Heart left ventricle (tissue), 16 donors: ENCODE measurements around the gene KRT85. TPM values are rescaled to one million over a fixed set of nuclear protein-coding genes. Genes with fewer than 3 reads are reported as not detected.

Source experiments
- ATAC-seq, 4 donors: fragments of 200-7000 bp; cut with Tn5 transposase; one replicate each; pipeline ENCODE4 v1.9.1; 2020 to 2022; ENCODE audit warnings: moderate library complexity in 4 of 4, mild to moderate bottlenecking in 3 of 4, moderate number of reproducible peaks in 1 of 4
- DNase-seq, 5 donors: peaks; one replicate each; pipeline ENCODE4 v3.0.0-alpha.2; 2020
- H3K27ac ChIP-seq, 12 donors: fragments of 200-600 bp; sonication (generic) in 4 of 12; one replicate each; pipeline versions ENCODE4 v1.5.0 to v1.8.0; 2016 to 2022; ENCODE audit warnings: mild to moderate bottlenecking in 2 of 12
- H3K27me3 ChIP-seq, 9 donors: fragments of 200-600 bp; sonication (generic) in 2 of 9; one replicate each; pipeline versions ENCODE4 v1.5.1 to v1.8.0; 2016 to 2022; ENCODE audit warnings: mild to moderate bottlenecking in 3 of 9
- H3K36me3 ChIP-seq, 9 donors: fragments of 200-600 bp; sonication (generic) in 2 of 9; one replicate each; pipeline versions ENCODE4 v1.5.0 to v1.8.0; 2018 to 2022; ENCODE audit warnings: mild to moderate bottlenecking in 2 of 9
- H3K4me1 ChIP-seq, 12 donors: fragments of 200-600 bp; sonication (generic) in 4 of 12; one replicate each; pipeline versions ENCODE4 v1.5.0 to v1.8.0; 2016 to 2022; ENCODE audit warnings: mild to moderate bottlenecking in 3 of 12
- H3K4me3 ChIP-seq, 12 donors: fragments of 200-600 bp; sonication (generic) in 4 of 12; one replicate each; pipeline versions ENCODE4 v1.5.0 to v1.8.0; 2017 to 2022; ENCODE audit warnings: mild to moderate bottlenecking in 9 of 12, moderate library complexity in 4 of 12
- H3K9me3 ChIP-seq, 12 donors: fragments of 200-600 bp; sonication (generic) in 4 of 12; one replicate each; pipeline versions ENCODE4 v1.5.0 to v1.8.0; 2016 to 2022; ENCODE audit warnings: mild to moderate bottlenecking in 1 of 12
- CTCF ChIP-seq, 12 donors: fragments of 200-600 bp; sonication (generic) in 4 of 12; IDR thresholded peaks; one replicate each; pipeline versions ENCODE4 v1.5.0 to v1.8.0; 2018 to 2022; ENCODE audit warnings: antibody characterized with exemption in 12 of 12, mild to moderate bottlenecking in 5 of 12
- POLR2A ChIP-seq, 2 donors: fragments of 450-650 bp; IDR thresholded peaks; one replicate each; pipeline ENCODE4 v1.6.1; 2017; ENCODE audit warnings: antibody characterized with exemption in 2 of 2, mild to moderate bottlenecking in 2 of 2, moderate library complexity in 2 of 2
- WGBS, 4 donors: extraction: QIAGEN DNeasy Blood & Tissue Kit in 2 of 4; methylation state at CpG; one replicate each; pipeline versions ENCODE4 v1.1.5 to v1.1.7; 2013 to 2018; 5-methylcytosine and 5-hydroxymethylcytosine counted together
- intact Hi-C, 10 donors: fragments of 100-400 bp; cut with DNase I; formaldehyde crosslinking; loops; one replicate each; pipeline versions ENCODE4 v1.11.1 to v1.14.2; 2022
- polyA plus RNA-seq, 2 donors: library from polyadenylated mRNA; stranded (reverse); fragments of 200-250 nt; gene quantifications; one replicate each; pipeline ENCODE4 v1.2.3, GENCODE V29; 2013
- total RNA-seq, 9 donors: library from RNA; depleted of rRNA in 2 of 9; stranded (reverse); fragments of >200 nt in 2 of 9; fragmentation: NEBNext Ultra II Directional in 3 of 9; extraction: Animal tissue kit (Norgen Biotek cat#: 25700) in 3 of 9; gene quantifications; one replicate each; pipeline versions ENCODE4 v1.1.0 to v1.2.4, GENCODE V29; 2016 to 2023
- donor health status: ischemic (EF 13 %, LVEDD 7.1; RV severe dilation, severe dysfunction).
- donor health status: healthy with polysubstance abuse.
- donor health status: DM: no; HTN: yes; CAD: no.
- donor health status: DM: no; HTN: no; CAD: no.
- donor health status: ischemic (EF 25% LVEDD 6.9; RV normal size, moderate dysfunction).
- donor health status: ischemic (EF 25% LVEDD 5.7; RV mildly dilated, moderate dysfunction).
- donor health status: healthy.
- donor health status: DM: yes; HTN: yes; CAD: no.
- donor health status: ischemic (EF 35%, LVEDD 5.7; RV mildly dilated, moderate dysfunction).
- donor health status: nonischemic (EF 11% LVEDD 7.7; RV severe dilation, severe dysfunction).
- donor health status: DM: yes; HTN: yes; CAD: no.
- donor health status: PGD.
- donor health status: ischemic (EF 29% LVEDD 5.4; RV normal size, mild dysfunction).
- donor health status: nonischemic (EF 23%, LVEDD 6.1; RV moderate dilation, normal function).

The KRT85 gene
- total and polyA plus RNA-seq, 11 donors = not detected

GRCh38 chr12:52323416-52324152 is 43.7 kb downstream of the KRT85 start:
- intact Hi-C loops = loop anchor here in 1 of 10 donors (2.0 kb wide), 1 partner anchor 163 kb away; no protein-coding TSS in a partner anchor
- no peaks in the 10 kb centered on the region for H3K36me3 ChIP-seq
- peaks cover 7 to 48% (median 21%) of the 10 kb centered on the region in 9 donors for H3K27me3 ChIP-seq
- no peaks in the 10 kb centered on the region for H3K9me3 ChIP-seq
- H3K27ac ChIP-seq = no peak overlapping the region
- H3K4me1 ChIP-seq = no peaks in the 10 kb centered on the region
- TF ChIP-seq CTCF (IDR thresholded peaks at IDR 0.05) (no peak), POLR2A (IDR thresholded peaks at IDR 0.05) (no peak)
- H3K4me3 ChIP-seq = no peak overlapping the region
- WGBS, 4 donors = 81 to 90% (median 88%) methylated on average over 10 of the region's 10 CpGs
- no peak for ATAC-seq
- DNase-seq = no peak

GRCh38 chr12:52323001-52323400 is 44.3 kb downstream of the KRT85 start:
- no peaks in the 10 kb centered on the region for H3K9me3 ChIP-seq
- TF ChIP-seq POLR2A (IDR thresholded peaks at IDR 0.05) (no peak), CTCF (IDR thresholded peaks at IDR 0.05) (no peak)
- H3K27ac ChIP-seq = no peak overlapping the region
- peaks cover 7 to 48% (median 21%) of the 10 kb centered on the region in 9 donors for H3K27me3 ChIP-seq
- H3K4me1 ChIP-seq = no peaks in the 10 kb centered on the region
- no peak overlapping the region for H3K4me3 ChIP-seq
- no peaks in the 10 kb centered on the region for H3K36me3 ChIP-seq
- ATAC-seq (no peak), DNase-seq (no peak)
- intact Hi-C loops = loop anchor here in 1 of 10 donors (2.0 kb wide), 1 partner anchor 162 kb away; no protein-coding TSS in a partner anchor
- WGBS, 4 donors = 36 to 63% (median 45%) methylated on average over 1 of the region's 1 CpG

- Histone ChIP-seq H3K4me1 (no peaks in the 10 kb centered on the region), H3K9me3 (no peaks in the 10 kb centered on the region), H3K4me3 (no peak overlapping the region), H3K27me3 (peaks cover 7 to 48% (median 21%) of the 10 kb centered on the region in 9 donors), H3K36me3 (no peaks in the 10 kb centered on the region), H3K27ac (no peak overlapping the region)
- WGBS, 4 donors = 86 to 100% (median 92%) methylated on average over 1 of the region's 1 CpG
- ATAC-seq = no peak
- TF ChIP-seq POLR2A (IDR thresholded peaks at IDR 0.05) (no peak), CTCF (IDR thresholded peaks at IDR 0.05) (no peak)
- no peak for DNase-seq
- intact Hi-C loops = loop anchor here in 1 of 10 donors (2.0 kb wide), 1 partner anchor 161 kb away; no protein-coding TSS in a partner anchor
Measured at GRCh38 chr12:52322069-52322468, 45.2 kb downstream of the KRT85 start.

- DNase-seq (no peak), ATAC-seq (no peak)
- TF ChIP-seq POLR2A (IDR thresholded peaks at IDR 0.05) (no peak), CTCF (IDR thresholded peaks at IDR 0.05) (no peak)
- no peaks in the 10 kb centered on the region for H3K9me3 ChIP-seq
- no peak overlapping the region for H3K4me3 ChIP-seq
- H3K4me1 ChIP-seq = no peaks in the 10 kb centered on the region
- no peaks in the 10 kb centered on the region for H3K36me3 ChIP-seq
- WGBS, 4 donors = 61 to 70% (median 69%) methylated on average over 4 of the region's 4 CpGs
- no peak overlapping the region for H3K27ac ChIP-seq
- intact Hi-C loops = no loop called here
- peaks cover 7 to 48% (median 21%) of the 10 kb centered on the region in 9 donors for H3K27me3 ChIP-seq
Measured at GRCh38 chr12:52321418-52321817, 45.9 kb downstream of the KRT85 start.
